Vagina (tissue), 2 donors: Measurements from ENCODE around the gene HNRNPU. TPM values are rescaled to one million over a fixed set of nuclear protein-coding genes. Genes with fewer than 3 reads are reported as not detected.

ENCODE experiments used
- DNase-seq, 2 donors: peaks; one replicate each; pipeline ENCODE4 v3.0.0-alpha.2; 2017; ENCODE audit errors: extremely low spot score in 2 of 2
- H3K27ac ChIP-seq: fragments of 200-600 bp; sonication (generic); one replicate; pipeline ENCODE4 v1.5.1; 2019
- H3K27me3 ChIP-seq: fragments of 200-600 bp; sonication (generic); one replicate; pipeline ENCODE4 v1.5.1; 2019
- H3K36me3 ChIP-seq, 2 donors: fragments of 200-600 bp; sonication (generic); one replicate each; pipeline ENCODE4 v1.5.1; 2017 to 2019
- H3K4me1 ChIP-seq: fragments of 200-600 bp; sonication (generic); one replicate; pipeline ENCODE4 v1.5.1; 2019
- H3K4me3 ChIP-seq, 2 donors: fragments of 200-600 bp; sonication (generic); 1 replicate in 1 of 2; 2 replicates in 1 of 2; pipeline ENCODE4 v1.5.1; 2016 to 2019
- H3K9me3 ChIP-seq: fragments of 200-600 bp; sonication (generic); one replicate; pipeline ENCODE4 v1.5.1; 2019
- POLR2A ChIP-seq, 2 donors: fragments of 450-650 bp; IDR thresholded peaks; one replicate each; pipeline ENCODE4 v1.6.1; 2017; ENCODE audit warnings: antibody characterized with exemption in 2 of 2, mild to moderate bottlenecking in 2 of 2, moderate library complexity in 2 of 2
- POLR2AphosphoS5 ChIP-seq, 2 donors: sonication (generic); formaldehyde crosslinking; IDR thresholded peaks; one replicate each; pipeline ENCODE4 v1.9.0; 2017; ENCODE audit warnings: antibody characterized with exemption in 2 of 2, mild to moderate bottlenecking in 2 of 2, low read depth in 1 of 2; ENCODE audit not compliant: insufficient read depth in 1 of 2
- intact Hi-C: fragments of 100-400 bp; cut with DNase I; formaldehyde crosslinking; loops from one replicate; pipeline ENCODE4 v1.15.1; 2023
- total RNA-seq: library from RNA; depleted of rRNA; stranded (reverse); fragments of >200 nt; gene quantifications from one replicate; pipeline ENCODE4 v1.2.3, GENCODE V29; 2016
- TF ChIP-seq, protein P1 (sequence below), 3 experiments: fragments of 450-650 bp in 2 of 3; fragments of 200-600 bp in 1 of 3; sonication (generic) in 1 of 3; IDR thresholded peaks; one replicate each; pipeline ENCODE4 v1.5.1; 2017 to 2019; ENCODE audit warnings: antibody characterized with exemption in 3 of 3, mild to moderate bottlenecking in 2 of 3, moderate library complexity in 2 of 3

The HNRNPU gene
- total RNA-seq, 1 donor from 2014 or later: 293 TPM

DNA sequence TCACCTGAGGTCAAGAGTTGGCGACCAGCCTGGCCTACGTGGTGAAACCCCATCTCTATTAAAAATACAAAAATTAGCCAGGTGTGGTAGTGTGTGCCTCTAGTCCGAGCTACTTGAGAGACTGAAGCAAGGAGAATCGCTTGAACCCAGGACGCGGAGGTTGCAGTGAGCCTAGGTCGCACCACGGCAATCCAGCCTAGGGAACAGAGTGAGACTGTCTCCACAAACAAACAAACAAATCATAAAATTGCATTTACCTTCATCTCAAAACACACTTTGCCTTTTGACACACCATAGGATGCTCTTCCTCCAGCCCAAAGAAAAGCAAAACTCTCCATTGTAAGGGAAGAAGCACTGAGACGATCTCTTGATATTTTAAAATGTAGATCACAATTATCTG lies 4.3 kb downstream of the HNRNPU start:
- intact Hi-C loops: loop anchor here (10.0 kb wide), 1 partner anchor 815 kb away; no protein-coding TSS in a partner anchor
- no peak overlapping the region for H3K27ac ChIP-seq
- peaks cover 67% of the 10 kb centered on the region for H3K4me1 ChIP-seq
- no peak for DNase-seq
- TF ChIP-seq, protein P1, sequence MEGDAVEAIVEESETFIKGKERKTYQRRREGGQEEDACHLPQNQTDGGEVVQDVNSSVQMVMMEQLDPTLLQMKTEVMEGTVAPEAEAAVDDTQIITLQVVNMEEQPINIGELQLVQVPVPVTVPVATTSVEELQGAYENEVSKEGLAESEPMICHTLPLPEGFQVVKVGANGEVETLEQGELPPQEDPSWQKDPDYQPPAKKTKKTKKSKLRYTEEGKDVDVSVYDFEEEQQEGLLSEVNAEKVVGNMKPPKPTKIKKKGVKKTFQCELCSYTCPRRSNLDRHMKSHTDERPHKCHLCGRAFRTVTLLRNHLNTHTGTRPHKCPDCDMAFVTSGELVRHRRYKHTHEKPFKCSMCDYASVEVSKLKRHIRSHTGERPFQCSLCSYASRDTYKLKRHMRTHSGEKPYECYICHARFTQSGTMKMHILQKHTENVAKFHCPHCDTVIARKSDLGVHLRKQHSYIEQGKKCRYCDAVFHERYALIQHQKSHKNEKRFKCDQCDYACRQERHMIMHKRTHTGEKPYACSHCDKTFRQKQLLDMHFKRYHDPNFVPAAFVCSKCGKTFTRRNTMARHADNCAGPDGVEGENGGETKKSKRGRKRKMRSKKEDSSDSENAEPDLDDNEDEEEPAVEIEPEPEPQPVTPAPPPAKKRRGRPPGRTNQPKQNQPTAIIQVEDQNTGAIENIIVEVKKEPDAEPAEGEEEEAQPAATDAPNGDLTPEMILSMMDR (IDR thresholded peaks at IDR 0.05): no peak
- H3K9me3 ChIP-seq: no peaks in the 10 kb centered on the region
- no peaks in the 10 kb centered on the region for H3K27me3 ChIP-seq
- H3K36me3 ChIP-seq: peaks cover 0 to 59% of the 10 kb centered on the region in 2 donors
- peak overlapping the region in 1 of 2 donors; percentile 1 for H3K4me3 ChIP-seq

DNA sequence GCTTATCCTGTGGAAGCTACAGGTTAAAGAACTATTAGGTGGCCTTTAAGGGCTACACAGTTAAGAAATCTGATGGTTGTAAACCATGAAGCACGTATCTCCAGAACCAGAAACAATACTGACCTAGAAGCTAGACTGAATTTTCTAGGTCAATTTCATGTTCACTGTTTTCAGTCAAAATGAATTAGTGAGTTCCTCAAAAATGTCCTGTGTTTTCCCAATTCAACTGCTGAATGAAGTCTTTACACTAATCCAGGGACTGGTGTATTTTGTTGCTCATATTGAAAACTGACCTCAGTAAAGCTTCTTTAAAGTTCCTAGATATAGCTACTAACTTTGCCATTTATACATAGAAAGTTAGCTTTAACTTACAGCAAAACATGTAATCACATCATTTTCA lies 6.0 kb downstream of the HNRNPU start:
- DNase-seq: no peak
- Histone ChIP-seq H3K36me3 (peaks cover 0 to 77% of the 10 kb centered on the region in 2 donors), H3K9me3 (no peaks in the 10 kb centered on the region), H3K4me1 (peaks cover 78% of the 10 kb centered on the region), H3K4me3 (no peak overlapping the region), H3K27me3 (no peaks in the 10 kb centered on the region), H3K27ac (no peak overlapping the region)
- TF ChIP-seq POLR2A (IDR thresholded peaks at IDR 0.05) (no peak), POLR2AphosphoS5 (IDR thresholded peaks at IDR 0.05; ENCODE audit: insufficient read depth in 1 of 2, low read depth in 1 of 2) (no peak)
- TF ChIP-seq, protein P1 (IDR thresholded peaks at IDR 0.05): no peak
- intact Hi-C loops: no loop called here

DNA sequence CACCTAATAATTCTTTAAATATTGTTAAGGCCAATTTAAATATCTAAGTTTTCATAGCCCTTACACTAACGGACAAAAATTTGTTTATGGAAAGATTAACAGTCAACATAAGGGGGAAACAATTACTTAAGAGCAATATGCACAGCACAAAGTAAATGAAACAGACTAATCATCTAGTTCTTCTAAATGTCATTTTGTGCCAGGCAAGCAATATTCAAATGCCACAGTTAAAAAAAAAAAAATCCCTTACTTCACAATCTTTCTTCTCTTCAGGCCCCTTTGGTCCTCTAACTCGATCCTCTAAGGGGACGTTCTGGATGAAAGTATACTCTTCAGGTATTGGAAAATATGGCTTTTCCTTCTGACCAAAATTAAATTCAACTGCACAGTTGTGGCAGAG lies 6.6 kb downstream of the HNRNPU start:
- TF ChIP-seq, protein P1 (IDR thresholded peaks at IDR 0.05): no peak
- TF ChIP-seq POLR2A (IDR thresholded peaks at IDR 0.05) (no peak), POLR2AphosphoS5 (IDR thresholded peaks at IDR 0.05; ENCODE audit: insufficient read depth in 1 of 2, low read depth in 1 of 2) (no peak)
- intact Hi-C loops: no loop called here
- DNase-seq: no peak

DNA sequence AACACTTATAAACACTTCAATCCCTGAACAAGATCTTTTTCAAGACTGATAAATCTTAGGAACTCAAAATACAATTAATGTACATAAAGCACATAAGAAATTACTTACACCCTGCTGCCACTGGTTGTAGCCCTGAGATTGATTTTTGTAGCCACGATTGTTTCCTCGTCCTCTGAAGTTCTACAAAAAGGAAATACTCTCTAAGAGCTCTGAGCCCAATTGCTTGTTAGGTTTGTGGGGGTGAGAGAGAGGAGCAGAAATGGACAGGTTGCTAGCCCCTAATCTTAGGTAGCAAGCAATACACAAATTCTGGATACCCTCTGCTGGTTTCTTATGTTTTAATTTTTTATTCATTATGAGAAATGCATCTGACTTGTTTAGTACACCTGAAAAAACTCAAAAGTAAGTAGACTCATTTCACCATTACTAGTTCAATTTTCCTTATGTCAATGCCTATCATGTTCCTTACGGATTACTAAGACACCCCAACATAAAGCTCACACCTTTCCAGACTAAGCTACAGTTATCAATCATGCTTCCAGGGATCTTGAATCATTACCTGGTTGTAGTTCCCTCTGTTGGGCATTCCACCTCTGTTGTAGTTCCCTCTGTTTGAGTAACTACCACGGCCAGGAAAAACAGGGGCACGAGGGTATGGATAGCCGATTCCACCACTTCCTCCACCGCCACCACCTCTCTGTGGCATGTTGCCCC lies 9.3 kb downstream of the HNRNPU start:
- peaks cover 60% of the 10 kb centered on the region for H3K4me1 ChIP-seq
- H3K27me3 ChIP-seq: no peaks in the 10 kb centered on the region
- no peak overlapping the region for H3K4me3 ChIP-seq
- H3K9me3 ChIP-seq: no peaks in the 10 kb centered on the region
- peaks cover 0 to 91% of the 10 kb centered on the region in 2 donors for H3K36me3 ChIP-seq
- no peak for TF ChIP-seq POLR2A (IDR thresholded peaks at IDR 0.05)
- TF ChIP-seq, protein P1 (IDR thresholded peaks at IDR 0.05): no peak
- TF ChIP-seq POLR2AphosphoS5 (IDR thresholded peaks at IDR 0.05; ENCODE audit: insufficient read depth in 1 of 2, low read depth in 1 of 2): no peak
- DNase-seq: no peak
- no peak overlapping the region for H3K27ac ChIP-seq
- intact Hi-C loops: no loop called here

More for the DNA sequence above, 6.6 kb downstream of the HNRNPU start:
- Histone ChIP-seq H3K27me3 (no peaks in the 10 kb centered on the region), H3K36me3 (peaks cover 0 to 83% of the 10 kb centered on the region in 2 donors), H3K4me3 (no peak overlapping the region), H3K27ac (no peak overlapping the region), H3K4me1 (peaks cover 80% of the 10 kb centered on the region), H3K9me3 (no peaks in the 10 kb centered on the region)

DNA sequence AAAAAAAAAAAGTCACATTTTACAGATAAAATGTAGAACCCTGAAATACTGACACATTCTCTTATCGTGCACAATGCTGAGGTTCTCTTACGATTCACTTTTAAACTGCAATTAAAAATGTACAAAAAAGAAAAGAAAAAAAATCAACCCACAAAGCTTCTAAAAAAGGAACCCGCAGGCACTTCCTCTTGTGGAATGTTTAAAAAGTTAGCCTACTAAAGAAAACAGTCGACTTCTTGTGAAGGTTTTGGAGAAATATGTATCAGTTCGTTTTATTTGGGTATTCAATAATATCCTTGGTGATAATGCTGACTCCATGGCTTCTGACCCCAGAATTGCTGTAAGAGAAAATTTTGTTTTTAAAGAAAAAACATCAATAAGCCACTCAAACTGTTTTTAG lies 10.2 kb downstream of the HNRNPU start:
- intact Hi-C loops: no loop called here
- TF ChIP-seq, protein P1 (IDR thresholded peaks at IDR 0.05): no peak
- TF ChIP-seq POLR2AphosphoS5 (IDR thresholded peaks at IDR 0.05; ENCODE audit: insufficient read depth in 1 of 2, low read depth in 1 of 2) (no peak), POLR2A (IDR thresholded peaks at IDR 0.05) (no peak)
- no peak for DNase-seq
- Histone ChIP-seq H3K9me3 (no peaks in the 10 kb centered on the region), H3K36me3 (peaks cover 0 to 82% of the 10 kb centered on the region in 2 donors), H3K27ac (no peak overlapping the region), H3K4me3 (no peak overlapping the region), H3K27me3 (no peaks in the 10 kb centered on the region), H3K4me1 (peaks cover 52% of the 10 kb centered on the region)
